Measurements from ENCODE around the gene CREB3L4. TPM values are rescaled to one million over a fixed set of nuclear protein-coding genes. Genes with fewer than 3 reads are reported as not detected.
A peak's percentile ranks its signal among the peaks of the same experiment; 100 is the strongest.

The CREB3L4 gene
- total RNA-seq, 1 experiment from 2014 or later = 9.0 TPM

DNA sequence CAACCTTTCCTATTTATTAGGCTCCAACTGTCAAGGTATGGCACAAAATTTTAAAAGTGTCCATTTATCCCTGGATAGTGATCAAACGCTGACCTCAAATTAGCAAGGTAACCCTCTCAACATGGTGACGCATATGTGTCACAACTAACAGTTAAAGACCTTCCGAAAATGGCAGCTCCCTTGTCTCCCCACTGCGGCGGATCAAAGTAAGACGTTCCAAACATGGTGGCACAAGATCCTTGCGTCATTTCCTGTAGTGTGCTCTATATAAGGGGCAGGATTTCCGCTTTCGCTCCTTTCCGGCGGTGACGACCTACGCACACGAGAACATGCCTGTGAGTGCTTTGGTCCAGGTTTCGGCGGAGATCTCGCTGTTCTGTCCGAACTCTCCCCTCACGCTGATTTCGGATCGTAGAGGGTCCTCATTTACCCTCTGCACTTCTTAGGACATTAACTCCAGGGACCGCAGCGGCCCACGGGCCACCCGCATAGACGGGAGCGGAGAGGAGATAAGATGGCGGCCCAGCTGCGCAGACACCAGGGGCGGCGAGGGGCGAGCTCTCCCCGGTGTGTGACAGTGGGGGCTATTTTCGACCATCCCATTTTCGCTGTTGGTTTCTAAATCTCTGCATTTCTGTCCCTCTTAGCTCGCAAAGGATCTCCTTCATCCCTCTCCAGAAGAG is 22.9 kb downstream of the CREB3L4 start, which contains the start of gene RPS27:
Gene RPS27, plus strand, starts transcription at position 295 of the 683 bp plus-strand sequence. Its CDS starts 35 bp downstream, at position 330.
- H3K27me3 Mint-ChIP-seq (ENCODE audit: insufficient read depth, unreplicated experiment) = peaks cover 3% of the 10 kb centered on the region
- TF ChIP-seq, protein P1, sequence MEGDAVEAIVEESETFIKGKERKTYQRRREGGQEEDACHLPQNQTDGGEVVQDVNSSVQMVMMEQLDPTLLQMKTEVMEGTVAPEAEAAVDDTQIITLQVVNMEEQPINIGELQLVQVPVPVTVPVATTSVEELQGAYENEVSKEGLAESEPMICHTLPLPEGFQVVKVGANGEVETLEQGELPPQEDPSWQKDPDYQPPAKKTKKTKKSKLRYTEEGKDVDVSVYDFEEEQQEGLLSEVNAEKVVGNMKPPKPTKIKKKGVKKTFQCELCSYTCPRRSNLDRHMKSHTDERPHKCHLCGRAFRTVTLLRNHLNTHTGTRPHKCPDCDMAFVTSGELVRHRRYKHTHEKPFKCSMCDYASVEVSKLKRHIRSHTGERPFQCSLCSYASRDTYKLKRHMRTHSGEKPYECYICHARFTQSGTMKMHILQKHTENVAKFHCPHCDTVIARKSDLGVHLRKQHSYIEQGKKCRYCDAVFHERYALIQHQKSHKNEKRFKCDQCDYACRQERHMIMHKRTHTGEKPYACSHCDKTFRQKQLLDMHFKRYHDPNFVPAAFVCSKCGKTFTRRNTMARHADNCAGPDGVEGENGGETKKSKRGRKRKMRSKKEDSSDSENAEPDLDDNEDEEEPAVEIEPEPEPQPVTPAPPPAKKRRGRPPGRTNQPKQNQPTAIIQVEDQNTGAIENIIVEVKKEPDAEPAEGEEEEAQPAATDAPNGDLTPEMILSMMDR (IDR thresholded peaks at IDR 0.05; ENCODE audit: insufficient read depth in 1 of 2, low read depth in 1 of 2, low read length in 1 of 2, severe bottlenecking in 1 of 2, unreplicated experiment in 1 of 2) = no peak
- H3K4me1 ChIP-seq = peaks cover 9% of the 10 kb centered on the region; the same call in 1 of the 2 replicates
- peak within 1 kb of the TSS; percentile 95 for H3K4me3 Mint-ChIP-seq (ENCODE audit: unreplicated experiment)
- peak; percentile 94 to 97 for DNase-seq
- peaks cover 4% of the 10 kb centered on the region for H3K36me3 ChIP-seq (ENCODE audit: control insufficient read depth, insufficient read depth, low read length)
- no peaks in the 10 kb centered on the region for H3K27me3 ChIP-seq (replicated peaks; ENCODE audit: control insufficient read depth, insufficient read depth, low read length)
- peaks cover 20% of the 10 kb centered on the region for H3K9me3 Mint-ChIP-seq (ENCODE audit: unreplicated experiment)
- peaks cover 73% of the 10 kb centered on the region for H3K36me3 Mint-ChIP-seq (ENCODE audit: insufficient read depth, unreplicated experiment)
- intact Hi-C loops (cut with micrococcal nuclease; ENCODE audit: unreplicated experiment) = loop anchor here (1.0 kb wide), 2 partner anchors 169 to 313 kb away; no protein-coding TSS in a partner anchor
- no TSS peak for BruUV-seq (replicated peaks)
- H3K27ac Mint-ChIP-seq (ENCODE audit: unreplicated experiment) = peak within 1 kb of the TSS; percentile 99
- peak within 1 kb of the TSS; percentile 83 for H3K4me3 ChIP-seq (ENCODE audit: low read depth, low read length)
- CTCF ChIA-PET = interaction anchor here (0.6 to 1.2 kb wide), 7 partner anchors 11 to 196 kb away, joined by 3 to 6 read pairs (median 4); partner anchors contain the start of gene CREB3L4
- no peaks in the 10 kb centered on the region for H3K9me3 ChIP-seq
- peaks cover 34% of the 10 kb centered on the region for H3K4me1 Mint-ChIP-seq (ENCODE audit: low read depth, unreplicated experiment)
- POLR2A ChIA-PET = interaction anchor here (0.5 to 2.6 kb wide), 25 partner anchors 9 to 513 kb away, joined by 3 to 33 read pairs (median 4); partner anchors contain the start of genes CREB3L4, CRTC2, DENND4B and GATAD2B

DNA sequence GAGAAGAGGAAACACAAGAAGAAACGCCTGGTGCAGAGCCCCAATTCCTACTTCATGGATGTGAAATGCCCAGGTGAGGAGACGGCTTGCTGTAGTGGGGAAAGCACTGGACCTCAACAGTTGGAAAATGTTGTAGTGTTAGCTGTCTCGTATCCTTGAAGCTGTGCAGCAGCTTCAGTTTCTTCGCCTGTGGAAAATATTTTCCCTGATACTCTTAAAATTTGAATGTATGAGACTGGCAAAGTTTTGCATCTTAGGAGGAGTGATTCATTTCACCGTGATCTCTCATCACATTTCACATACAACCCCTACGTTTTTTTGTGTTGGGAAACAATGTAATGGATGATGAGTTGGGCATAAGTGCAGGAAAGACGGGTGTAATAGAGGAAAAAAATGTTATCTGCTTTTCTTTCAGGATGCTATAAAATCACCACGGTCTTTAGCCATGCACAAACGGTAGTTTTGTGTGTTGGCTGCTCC is 23.5 kb downstream of the CREB3L4 start:
- intact Hi-C loops (cut with micrococcal nuclease; ENCODE audit: unreplicated experiment) = no loop called here
- CTCF ChIA-PET = interaction anchor here (1.0 to 1.2 kb wide), 2 partner anchors 13 to 15 kb away, joined by 3 to 4 read pairs; no protein-coding TSS in a partner anchor
- peak overlapping the region; percentile 95 for H3K4me3 Mint-ChIP-seq (ENCODE audit: unreplicated experiment)

DNA sequence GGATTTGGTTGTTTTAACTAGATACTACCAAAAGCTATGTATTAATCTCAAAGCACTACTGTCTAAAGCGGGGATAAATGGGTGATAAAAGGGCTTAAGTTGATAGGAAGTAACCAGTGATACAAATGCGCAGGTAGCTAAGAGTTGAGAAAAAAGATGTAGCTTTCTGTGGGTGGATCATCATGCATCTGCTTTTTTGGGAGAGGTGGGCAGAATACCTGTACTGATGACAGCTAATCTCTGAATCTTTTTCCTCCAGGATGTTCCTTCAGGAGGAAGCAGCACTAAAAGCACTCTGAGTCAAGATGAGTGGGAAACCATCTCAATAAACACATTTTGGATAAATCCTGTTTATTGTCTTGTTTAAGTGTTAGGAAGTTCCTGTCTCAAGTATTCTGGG is 24.1 kb downstream of the CREB3L4 start:
- intact Hi-C loops (cut with micrococcal nuclease; ENCODE audit: unreplicated experiment) = no loop called here
- Histone ChIP-seq H3K27me3 (replicated peaks; ENCODE audit: control insufficient read depth, insufficient read depth, low read length) (no peaks in the 10 kb centered on the region), H3K36me3 (ENCODE audit: control insufficient read depth, insufficient read depth, low read length) (peaks cover 4% of the 10 kb centered on the region), H3K4me3 (ENCODE audit: low read depth, low read length) (peak overlapping the region; percentile 83), H3K4me1 (peaks cover 9% of the 10 kb centered on the region; the same call in 1 of the 2 replicates), H3K9me3 (no peaks in the 10 kb centered on the region)
- peaks cover 22% of the 10 kb centered on the region for H3K9me3 Mint-ChIP-seq (ENCODE audit: unreplicated experiment)
- no TSS peak for BruUV-seq (replicated peaks)
- CTCF ChIA-PET = no interaction called here
- peaks cover 31% of the 10 kb centered on the region for H3K4me1 Mint-ChIP-seq (ENCODE audit: low read depth, unreplicated experiment)
- POLR2A ChIA-PET = interaction anchor here (1.0 to 2.6 kb wide), 2 partner anchors 10 to 113 kb away, joined by 5 to 25 read pairs; no protein-coding TSS in a partner anchor
- H3K27ac Mint-ChIP-seq (ENCODE audit: unreplicated experiment) = peak overlapping the region; percentile 99
- peak overlapping the region; percentile 95 for H3K4me3 Mint-ChIP-seq (ENCODE audit: unreplicated experiment)
- peaks cover 74% of the 10 kb centered on the region for H3K36me3 Mint-ChIP-seq (ENCODE audit: insufficient read depth, unreplicated experiment)
- no peak for DNase-seq
- peaks cover 3% of the 10 kb centered on the region for H3K27me3 Mint-ChIP-seq (ENCODE audit: insufficient read depth, unreplicated experiment)
- TF ChIP-seq, protein P1 (IDR thresholded peaks at IDR 0.05; ENCODE audit: insufficient read depth in 1 of 2, low read depth in 1 of 2, low read length in 1 of 2, severe bottlenecking in 1 of 2, unreplicated experiment in 1 of 2) = no peak

More for the DNA sequence above, 23.5 kb downstream of the CREB3L4 start:
- POLR2A ChIA-PET = interaction anchor here (0.6 to 2.6 kb wide), 8 partner anchors 10 to 513 kb away, joined by 3 to 33 read pairs (median 6); partner anchors contain the start of genes CREB3L4, GATAD2B and SLC27A3
- H3K27me3 Mint-ChIP-seq (ENCODE audit: insufficient read depth, unreplicated experiment) = peaks cover 3% of the 10 kb centered on the region
- H3K27ac Mint-ChIP-seq (ENCODE audit: unreplicated experiment) = peak overlapping the region; percentile 99
- TSS peak; percentile 85 for BruUV-seq (replicated peaks)
- TF ChIP-seq, protein P1 (IDR thresholded peaks at IDR 0.05; ENCODE audit: insufficient read depth in 1 of 2, low read depth in 1 of 2, low read length in 1 of 2, severe bottlenecking in 1 of 2, unreplicated experiment in 1 of 2) = no peak
- peaks cover 4% of the 10 kb centered on the region for H3K36me3 ChIP-seq (ENCODE audit: control insufficient read depth, insufficient read depth, low read length)
- peak overlapping the region; percentile 83 for H3K4me3 ChIP-seq (ENCODE audit: low read depth, low read length)
- H3K4me1 ChIP-seq = peaks cover 9% of the 10 kb centered on the region; the same call in 1 of the 2 replicates
- no peak for DNase-seq
- no peaks in the 10 kb centered on the region for H3K9me3 ChIP-seq
- peaks cover 31% of the 10 kb centered on the region for H3K4me1 Mint-ChIP-seq (ENCODE audit: low read depth, unreplicated experiment)
- H3K27me3 ChIP-seq (replicated peaks; ENCODE audit: control insufficient read depth, insufficient read depth, low read length) = no peaks in the 10 kb centered on the region
- peaks cover 22% of the 10 kb centered on the region for H3K9me3 Mint-ChIP-seq (ENCODE audit: unreplicated experiment)
- peaks cover 74% of the 10 kb centered on the region for H3K36me3 Mint-ChIP-seq (ENCODE audit: insufficient read depth, unreplicated experiment)
